Neuronal stem cell (in vitro differentiated cells): ENCODE results near the gene NFIB.

Experiments used
- DNase-seq: peaks from one replicate; pipeline ENCODE4 v3.0.0-alpha.2; 2013; ENCODE audit warnings: low spot score
- H2AFZ ChIP-seq: one replicate; pipeline ENCODE4 v1.6.1; 2013; ENCODE audit warnings: mild to moderate bottlenecking, low read length, inconsistent platforms
- H2AK5ac ChIP-seq: 2 replicates; pipeline ENCODE4 v1.6.1; 2013; ENCODE audit warnings: low read depth, mild to moderate bottlenecking, inconsistent platforms, low read length, moderate library complexity, mixed read lengths
- H2BK120ac ChIP-seq: 2 replicates; pipeline ENCODE4 v1.6.1; 2013; ENCODE audit warnings: low read depth, mild to moderate bottlenecking, inconsistent platforms, low read length, moderate library complexity, mixed read lengths
- H2BK12ac ChIP-seq: one replicate; pipeline ENCODE4 v1.6.1; 2013; ENCODE audit warnings: low read length, inconsistent platforms
- H2BK15ac ChIP-seq: 2 replicates; pipeline ENCODE4 v1.6.1; 2013; ENCODE audit warnings: mild to moderate bottlenecking, low read length, inconsistent platforms, mixed read lengths
- H2BK5ac ChIP-seq: one replicate; pipeline ENCODE4 v1.6.1; 2013; ENCODE audit warnings: inconsistent platforms, mild to moderate bottlenecking, low read length, moderate library complexity
- H3K14ac ChIP-seq: one replicate; pipeline ENCODE4 v1.6.1; 2013; ENCODE audit warnings: low read length, inconsistent platforms
- H3K18ac ChIP-seq: 2 replicates; pipeline ENCODE4 v1.6.1; 2013; ENCODE audit warnings: low read length, inconsistent platforms
- H3K23ac ChIP-seq: 2 replicates; pipeline ENCODE4 v1.6.1; 2013; ENCODE audit warnings: low read depth, mild to moderate bottlenecking, mixed read lengths, low read length, inconsistent platforms; ENCODE audit not compliant: poor library complexity
- H3K27ac ChIP-seq: replicated peaks from 3 replicates; pipeline ENCODE4 v1.5.1; 2013; ENCODE audit warnings: low read length, inconsistent platforms
- H3K27me3 ChIP-seq, 3 experiments: 2 replicates each; pipeline ENCODE4 v1.6.1; 2013; ENCODE audit warnings: low read length in 3 of 3, mild to moderate bottlenecking in 2 of 3, inconsistent platforms in 1 of 3, low read depth in 1 of 3, mixed read lengths in 1 of 3, moderate library complexity in 1 of 3; ENCODE audit not compliant: control insufficient read depth in 3 of 3, insufficient read depth in 3 of 3
- H3K36me3 ChIP-seq, 2 donors: replicated peaks in 1 of 2; 2 replicates each; pipeline ENCODE4 v1.6.1; 2013; ENCODE audit warnings: low read length in 2 of 2; ENCODE audit not compliant: control insufficient read depth in 2 of 2, insufficient read depth in 2 of 2
- H3K4ac ChIP-seq: 2 replicates; pipeline ENCODE4 v1.6.1; 2013; ENCODE audit warnings: inconsistent platforms, mild to moderate bottlenecking, low read length, moderate library complexity
- H3K4me1 ChIP-seq, 2 donors: 1 replicate in 1 of 2; 2 replicates in 1 of 2; pipeline ENCODE4 v1.6.1; 2013; ENCODE audit warnings: low read length in 2 of 2, low read depth in 1 of 2; ENCODE audit not compliant: control insufficient read depth in 2 of 2, insufficient read depth in 1 of 2
- H3K4me2 ChIP-seq: one replicate; pipeline ENCODE4 v1.6.1; 2013; ENCODE audit warnings: mild to moderate bottlenecking, low read length, inconsistent platforms; ENCODE audit not compliant: insufficient read depth, poor library complexity, severe bottlenecking
- H3K4me3 ChIP-seq, 2 donors: 2 replicates each; pipeline ENCODE4 v1.5.1; 2013; ENCODE audit warnings: low read length in 2 of 2, mild to moderate bottlenecking in 2 of 2, inconsistent platforms in 1 of 2, moderate library complexity in 1 of 2
- H3K79me1 ChIP-seq: one replicate; pipeline ENCODE4 v1.6.1; 2013; ENCODE audit warnings: low read depth, mild to moderate bottlenecking, inconsistent platforms, low read length, moderate library complexity
- H3K9ac ChIP-seq: one replicate; pipeline ENCODE4 v1.6.1; 2013; ENCODE audit warnings: mild to moderate bottlenecking, low read depth, low read length, inconsistent platforms; ENCODE audit not compliant: poor library complexity
- H3K9me3 ChIP-seq, 2 donors: replicated peaks in 1 of 2; 2 replicates each; pipeline versions ENCODE3 to v1.6.1; 2013; ENCODE audit warnings: low read length in 2 of 2, mild to moderate bottlenecking in 2 of 2, inconsistent platforms in 1 of 2, low read depth in 1 of 2, mixed read lengths in 1 of 2, moderate library complexity in 1 of 2; ENCODE audit not compliant: control insufficient read depth in 2 of 2, insufficient read depth in 1 of 2
- H4K8ac ChIP-seq: one replicate; pipeline ENCODE4 v1.6.1; 2013; ENCODE audit warnings: low read depth, mild to moderate bottlenecking, inconsistent platforms, low read length, moderate library complexity
- H4K91ac ChIP-seq: one replicate; pipeline ENCODE4 v1.6.1; 2013; ENCODE audit warnings: low read length, low read depth, mild to moderate bottlenecking, inconsistent platforms; ENCODE audit not compliant: poor library complexity
- WGBS, 2 donors: extraction: QIAGEN DNeasy Blood & Tissue Kit; methylation state at CpG; one replicate each; pipeline ENCODE4 v1.1.7; 2013; ENCODE audit warnings: missing lambda C conversion rate in 2 of 2, mixed read lengths in 1 of 2; ENCODE audit not compliant: insufficient read length in 2 of 2, insufficient replicate concordance in 1 of 2; ENCODE audit errors: extremely low coverage in 2 of 2; 5-methylcytosine and 5-hydroxymethylcytosine counted together

Gene NFIB

DNA sequence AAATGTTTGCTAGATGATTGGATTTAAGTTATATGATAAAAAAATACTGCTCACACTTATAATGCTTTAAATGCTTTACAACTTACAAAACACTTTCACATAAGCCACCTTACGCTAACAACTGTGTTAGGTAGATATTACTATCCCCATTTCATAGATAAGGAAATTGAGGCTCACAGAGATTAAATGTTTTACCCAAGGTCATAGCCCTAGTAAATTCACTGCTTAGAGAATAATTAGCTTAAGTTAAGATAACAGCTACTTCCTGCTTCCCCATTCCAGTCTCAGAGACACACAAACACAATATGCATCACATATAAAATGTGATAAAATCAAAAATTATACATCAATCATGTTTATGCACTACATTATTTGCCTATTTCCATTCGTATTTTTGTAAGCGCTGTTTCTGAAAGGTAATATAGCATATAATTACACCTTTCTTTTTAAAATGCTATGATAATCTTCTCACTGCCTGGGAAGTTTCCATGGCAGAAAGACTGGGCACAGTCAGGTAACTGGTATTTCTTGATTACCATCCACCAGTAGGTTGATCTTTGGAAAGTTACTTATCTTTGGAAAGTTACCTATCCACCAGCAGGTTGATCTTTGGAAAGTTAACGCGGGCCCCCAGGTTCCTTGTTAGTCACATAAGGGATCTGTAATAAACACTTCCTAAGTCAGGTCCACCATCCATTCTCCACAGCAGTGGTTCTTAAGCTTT lies 101.1 kb downstream of the NFIB start:
- DNase-seq = no peak
- no peak overlapping the region for H2AK5ac ChIP-seq
- no peak overlapping the region for H3K27ac ChIP-seq
- no peaks in the 10 kb centered on the region for H3K27me3 ChIP-seq
- no peaks in the 10 kb centered on the region for H3K4me1 ChIP-seq
- no peak overlapping the region for H4K8ac ChIP-seq
- no CpG with 5 or more reads among the region's 5 CpGs for WGBS, 2 donors
- no peaks in the 10 kb centered on the region for H3K36me3 ChIP-seq
- H2BK120ac ChIP-seq = no peak overlapping the region
- no peak overlapping the region for H2BK5ac ChIP-seq
- H3K4me3 ChIP-seq = no peak overlapping the region
- H2BK12ac ChIP-seq = no peak overlapping the region
- H3K9me3 ChIP-seq = no peaks in the 10 kb centered on the region
- no peak overlapping the region for H4K91ac ChIP-seq
- H3K23ac ChIP-seq = no peak overlapping the region
- no peaks in the 10 kb centered on the region for H3K79me1 ChIP-seq
- no peak overlapping the region for H3K18ac ChIP-seq
- H2BK15ac ChIP-seq = no peak overlapping the region
- H3K9ac ChIP-seq = no peak overlapping the region
- no peak overlapping the region for H3K4ac ChIP-seq
- no peak overlapping the region for H3K14ac ChIP-seq
- no peak overlapping the region for H3K4me2 ChIP-seq
- no peak overlapping the region for H2AFZ ChIP-seq

DNA sequence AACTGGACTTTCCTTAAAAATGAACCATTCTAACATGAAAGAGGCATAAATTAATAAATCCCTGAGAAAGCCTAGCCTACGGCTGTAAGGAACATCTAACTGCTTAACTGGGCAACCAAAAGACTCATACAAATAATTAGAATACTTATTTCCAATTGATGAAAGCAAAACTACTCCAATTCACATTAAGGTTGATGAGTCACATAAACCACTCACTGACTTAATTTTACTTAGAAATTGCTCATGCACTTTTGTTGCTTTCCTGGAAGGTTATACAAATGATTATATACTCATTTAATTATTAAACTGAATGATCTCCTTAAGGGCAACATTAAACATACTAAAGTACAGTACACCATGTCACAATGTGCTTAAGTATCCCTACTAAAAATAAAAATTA lies 101.9 kb downstream of the NFIB start:
- H3K9ac ChIP-seq = no peak overlapping the region
- DNase-seq = no peak
- no peaks in the 10 kb centered on the region for H3K4me1 ChIP-seq
- H3K23ac ChIP-seq = no peak overlapping the region
- no peak overlapping the region for H2BK15ac ChIP-seq
- no peaks in the 10 kb centered on the region for H3K79me1 ChIP-seq
- no CpG with 5 or more reads among the region's 1 CpG for WGBS, 2 donors
- H3K4me2 ChIP-seq = no peak overlapping the region
- no peak overlapping the region for H3K27ac ChIP-seq
- no peak overlapping the region for H3K4ac ChIP-seq
- H3K14ac ChIP-seq = no peak overlapping the region
- H3K27me3 ChIP-seq = no peaks in the 10 kb centered on the region
- H2AFZ ChIP-seq = no peak overlapping the region
- no peak overlapping the region for H2BK12ac ChIP-seq
- no peak overlapping the region for H3K18ac ChIP-seq
- no peak overlapping the region for H2AK5ac ChIP-seq
- H3K9me3 ChIP-seq = no peaks in the 10 kb centered on the region
- no peak overlapping the region for H4K8ac ChIP-seq
- H3K36me3 ChIP-seq = no peaks in the 10 kb centered on the region
- no peak overlapping the region for H4K91ac ChIP-seq
- no peak overlapping the region for H3K4me3 ChIP-seq
- no peak overlapping the region for H2BK120ac ChIP-seq
- no peak overlapping the region for H2BK5ac ChIP-seq

DNA sequence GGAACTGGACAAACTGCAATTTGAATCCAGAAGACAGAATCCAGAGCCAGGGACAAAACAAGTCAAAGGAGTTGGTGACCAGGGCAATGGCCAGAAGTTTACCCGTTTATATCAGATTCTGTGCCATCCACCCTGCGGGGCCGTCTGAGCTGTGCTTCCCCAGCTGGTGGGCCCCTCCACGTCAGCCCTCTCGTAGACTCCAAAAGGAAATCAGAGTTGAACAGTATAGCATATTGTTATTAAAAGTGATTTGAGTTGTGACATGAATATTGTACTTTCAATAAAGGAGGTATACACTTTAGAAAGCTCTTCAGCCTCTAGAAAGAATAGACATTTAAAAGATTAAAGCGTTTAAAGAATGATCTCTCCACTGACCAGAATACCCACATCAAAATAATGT lies 102.4 kb downstream of the NFIB start:
- no peak overlapping the region for H3K27ac ChIP-seq
- no peaks in the 10 kb centered on the region for H3K4me1 ChIP-seq
- no peak overlapping the region for H3K9ac ChIP-seq
- no CpG with 5 or more reads among the region's 6 CpGs for WGBS, 2 donors
- no peak overlapping the region for H2AFZ ChIP-seq
- H3K18ac ChIP-seq = no peak overlapping the region
- DNase-seq = no peak
- H3K27me3 ChIP-seq = no peaks in the 10 kb centered on the region
- no peak overlapping the region for H2BK12ac ChIP-seq
- no peaks in the 10 kb centered on the region for H3K79me1 ChIP-seq
- no peaks in the 10 kb centered on the region for H3K36me3 ChIP-seq
- H2BK120ac ChIP-seq = no peak overlapping the region
- H3K23ac ChIP-seq = no peak overlapping the region
- H2BK15ac ChIP-seq = no peak overlapping the region
- H3K9me3 ChIP-seq = no peaks in the 10 kb centered on the region
- H3K4me3 ChIP-seq = no peak overlapping the region
- no peak overlapping the region for H3K4ac ChIP-seq
- H4K91ac ChIP-seq = no peak overlapping the region
- H2AK5ac ChIP-seq = no peak overlapping the region
- H3K4me2 ChIP-seq = no peak overlapping the region
- H2BK5ac ChIP-seq = no peak overlapping the region
- no peak overlapping the region for H3K14ac ChIP-seq
- no peak overlapping the region for H4K8ac ChIP-seq

DNA sequence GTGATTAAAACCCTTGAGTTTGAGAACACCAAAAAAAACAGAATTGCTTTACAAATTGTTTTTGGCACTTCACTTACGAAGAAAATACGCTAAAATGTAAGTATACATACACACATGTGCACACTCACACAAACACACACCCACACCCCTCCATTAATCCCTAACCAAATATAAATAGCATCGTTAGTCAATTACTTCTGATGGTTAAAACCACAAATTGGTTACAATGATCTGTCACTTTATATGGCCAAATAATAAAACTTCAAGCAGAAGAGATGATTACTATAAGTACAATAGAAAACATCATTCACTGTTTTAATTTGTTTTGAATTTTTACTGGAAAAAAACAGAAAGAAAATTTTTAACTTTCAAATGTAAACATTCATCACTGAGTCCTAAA lies 103.5 kb downstream of the NFIB start:
- Histone ChIP-seq H2AFZ (no peak overlapping the region), H3K4ac (no peak overlapping the region), H2BK12ac (no peak overlapping the region), H4K8ac (no peak overlapping the region), H3K79me1 (no peaks in the 10 kb centered on the region), H2BK120ac (no peak overlapping the region), H3K4me1 (no peaks in the 10 kb centered on the region), H3K4me2 (no peak overlapping the region), H2AK5ac (no peak overlapping the region), H3K36me3 (no peaks in the 10 kb centered on the region), H4K91ac (no peak overlapping the region), H3K14ac (no peak overlapping the region), H3K4me3 (no peak overlapping the region), H3K9me3 (no peaks in the 10 kb centered on the region), H2BK5ac (no peak overlapping the region), H3K18ac (no peak overlapping the region), H3K23ac (no peak overlapping the region), H2BK15ac (no peak overlapping the region), H3K27me3 (no peaks in the 10 kb centered on the region), H3K9ac (no peak overlapping the region), H3K27ac (no peak overlapping the region)
- no peak for DNase-seq
- WGBS, 2 donors = no CpG with 5 or more reads among the region's 3 CpGs
